Superior temporal gyrus (tissue), 1 donor: ENCODE measurements around the gene GAB2.
A peak's percentile ranks its signal among the peaks of the same experiment; 100 is the strongest.

ENCODE experiments used
- DNase-seq: peaks from one replicate; pipeline ENCODE4 v3.0.0-alpha.2; 2016; ENCODE audit errors: extremely low spot score

GAB2 gene

GRCh38 chr11:78344676-78345075 lies 72.9 kb downstream of the GAB2 start:
- peak; percentile 66 for DNase-seq

GRCh38 chr11:78344094-78344493 lies 73.5 kb downstream of the GAB2 start:
- DNase-seq, result no peak

- no peak for DNase-seq
Measured at GRCh38 chr11:78343303-78343702, 74.3 kb downstream of the GAB2 start.

- DNase-seq, result peak; percentile 88
Measured at GRCh38 chr11:78341841-78342240, 75.8 kb downstream of the GAB2 start.

GRCh38 chr11:78340530-78340929 lies 77.1 kb downstream of the GAB2 start:
- no peak for DNase-seq

GRCh38 chr11:78339945-78340344 lies 77.7 kb downstream of the GAB2 start:
- no peak for DNase-seq

- peak; percentile 78 for DNase-seq
Measured at GRCh38 chr11:78339483-78339882, 78.1 kb downstream of the GAB2 start.

GRCh38 chr11:78338702-78339101 lies 78.9 kb downstream of the GAB2 start:
- DNase-seq, result no peak

GRCh38 chr11:78338138-78338537 lies 79.5 kb downstream of the GAB2 start:
- peak; percentile 77 for DNase-seq

- DNase-seq, result peak; percentile 50
Measured at GRCh38 chr11:78337554-78337924, 80.1 kb downstream of the GAB2 start.

- peak; percentile 50 for DNase-seq
Measured at GRCh38 chr11:78336877-78337553, 80.6 kb downstream of the GAB2 start.

GRCh38 chr11:78334109-78334508 lies 83.5 kb downstream of the GAB2 start:
- DNase-seq, result no peak

GRCh38 chr11:78332872-78333271 lies 84.7 kb downstream of the GAB2 start:
- DNase-seq, result peak; percentile 64

- DNase-seq, result peak; percentile 53
Measured at GRCh38 chr11:78332174-78332866, 85.3 kb downstream of the GAB2 start.

GRCh38 chr11:78331711-78332110 lies 85.9 kb downstream of the GAB2 start:
- DNase-seq, result peak; percentile 94

GRCh38 chr11:78330361-78330760 lies 87.3 kb downstream of the GAB2 start:
- DNase-seq, result no peak

- no peak for DNase-seq
Measured at GRCh38 chr11:78327945-78328344, 89.7 kb downstream of the GAB2 start.

- DNase-seq, result no peak
Measured at GRCh38 chr11:78325274-78325781, 92.3 kb downstream of the GAB2 start.

GRCh38 chr11:78323363-78323762 lies 94.3 kb downstream of the GAB2 start:
- no peak for DNase-seq

- DNase-seq, result no peak
Measured at GRCh38 chr11:78319453-78319955, 98.1 kb downstream of the GAB2 start.

- DNase-seq, result peak; percentile 96
Measured at GRCh38 chr11:78318321-78319114, 99.1 kb downstream of the GAB2 start.

GRCh38 chr11:78315724-78316123 lies 101.9 kb downstream of the GAB2 start:
- no peak for DNase-seq
